ENCODE measurements around the gene DNAH10.

DNAH10 gene

GRCh38 chr12:123900871-123901376 lies 138.8 kb downstream of the DNAH10 start:
- Histone ChIP-seq H3K9ac (ENCODE audit: low read depth, low read length, poor library complexity) (no peak overlapping the region), H3K4me2 (ENCODE audit: insufficient read depth, low read length, poor library complexity, severe bottlenecking) (peak overlapping the region; percentile 28), H3K27ac (replicated peaks; ENCODE audit: low read length) (peak overlapping the region; percentile 20), H3K79me1 (ENCODE audit: low read depth, low read length) (peaks cover 2% of the 10 kb centered on the region), H3K14ac (ENCODE audit: low read length) (no peak overlapping the region), H4K91ac (ENCODE audit: low read depth, low read length, poor library complexity) (no peak overlapping the region), H3K23ac (ENCODE audit: low read depth, low read length, poor library complexity) (no peak overlapping the region), H3K9me3 (replicated peaks in 1 of 2; ENCODE audit: control insufficient read depth in 2 of 2, insufficient read depth in 1 of 2, low read depth in 1 of 2, low read length in 2 of 2) (peaks cover 0 to 3% of the 10 kb centered on the region in 2 donors), H3K4ac (ENCODE audit: low read length) (peak overlapping the region; percentile 19), H3K4me3 (ENCODE audit: low read length in 2 of 2) (peak overlapping the region in 1 of 2 donors; percentile 23), H2BK5ac (ENCODE audit: low read length) (peak overlapping the region; percentile 33), H2BK120ac (ENCODE audit: low read depth, low read length) (peak overlapping the region; percentile 82), H3K27me3 (ENCODE audit: control insufficient read depth in 3 of 3, insufficient read depth in 3 of 3, low read depth in 1 of 3, low read length in 3 of 3) (peaks cover 0 to 2% (median 2%) of the 10 kb centered on the region in 3 experiments), H4K8ac (ENCODE audit: low read depth, low read length) (peak overlapping the region; percentile 24), H2BK15ac (ENCODE audit: low read length) (peak overlapping the region; percentile 6), H3K18ac (ENCODE audit: low read length) (peak overlapping the region; percentile 60), H3K4me1 (ENCODE audit: control insufficient read depth in 2 of 2, insufficient read depth in 1 of 2, low read depth in 1 of 2, low read length in 2 of 2) (peaks cover 0 to 6% of the 10 kb centered on the region in 2 donors), H3K36me3 (replicated peaks in 1 of 2; ENCODE audit: control insufficient read depth in 2 of 2, insufficient read depth in 2 of 2, low read length in 2 of 2) (no peaks in the 10 kb centered on the region), H2AK5ac (ENCODE audit: low read depth, low read length) (no peak overlapping the region), H2AFZ (ENCODE audit: low read length) (peak overlapping the region; percentile 91), H2BK12ac (ENCODE audit: low read length) (no peak overlapping the region)
- no peak for DNase-seq (ENCODE audit: low spot score)
- WGBS, 2 donors (ENCODE audit: extremely low coverage in 2 of 2, insufficient read length in 2 of 2, insufficient replicate concordance in 1 of 2), result no CpG with 5 or more reads among the region's 9 CpGs

- H3K23ac ChIP-seq (ENCODE audit: low read depth, low read length, poor library complexity), result no peak overlapping the region
- H2BK15ac ChIP-seq (ENCODE audit: low read length), result peak overlapping the region; percentile 69
- no peak overlapping the region for H3K9ac ChIP-seq (ENCODE audit: low read depth, low read length, poor library complexity)
- peak overlapping the region; percentile 12 for H3K18ac ChIP-seq (ENCODE audit: low read length)
- peak overlapping the region; percentile 69 for H2AK5ac ChIP-seq (ENCODE audit: low read depth, low read length)
- no peak overlapping the region for H2BK120ac ChIP-seq (ENCODE audit: low read depth, low read length)
- H3K4me1 ChIP-seq (ENCODE audit: control insufficient read depth in 2 of 2, insufficient read depth in 1 of 2, low read depth in 1 of 2, low read length in 2 of 2), result peaks cover 9 to 12% of the 10 kb centered on the region in 2 donors
- no peak overlapping the region for H3K4me2 ChIP-seq (ENCODE audit: insufficient read depth, low read length, poor library complexity, severe bottlenecking)
- no peak overlapping the region for H2BK5ac ChIP-seq (ENCODE audit: low read length)
- H3K4me3 ChIP-seq (ENCODE audit: low read length in 2 of 2), result no peak overlapping the region
- H3K14ac ChIP-seq (ENCODE audit: low read length), result no peak overlapping the region
- DNase-seq (ENCODE audit: low spot score), result no peak
- H4K8ac ChIP-seq (ENCODE audit: low read depth, low read length), result no peak overlapping the region
- no peaks in the 10 kb centered on the region for H3K36me3 ChIP-seq (replicated peaks in 1 of 2; ENCODE audit: control insufficient read depth in 2 of 2, insufficient read depth in 2 of 2, low read length in 2 of 2)
- H2BK12ac ChIP-seq (ENCODE audit: low read length), result peak overlapping the region; percentile 46
- H3K27me3 ChIP-seq (ENCODE audit: control insufficient read depth in 3 of 3, insufficient read depth in 3 of 3, low read depth in 1 of 3, low read length in 3 of 3), result peaks cover 0 to 2% (median 0%) of the 10 kb centered on the region in 3 experiments
- H3K4ac ChIP-seq (ENCODE audit: low read length), result no peak overlapping the region
- H3K9me3 ChIP-seq (replicated peaks in 1 of 2; ENCODE audit: control insufficient read depth in 2 of 2, insufficient read depth in 1 of 2, low read depth in 1 of 2, low read length in 2 of 2), result peaks cover 0 to 3% of the 10 kb centered on the region in 2 donors
- no peak overlapping the region for H4K91ac ChIP-seq (ENCODE audit: low read depth, low read length, poor library complexity)
- H3K27ac ChIP-seq (replicated peaks; ENCODE audit: low read length), result no peak overlapping the region
- WGBS, 2 donors (ENCODE audit: extremely low coverage in 2 of 2, insufficient read length in 2 of 2, insufficient replicate concordance in 1 of 2), result no CpG with 5 or more reads among the region's 13 CpGs
- H3K79me1 ChIP-seq (ENCODE audit: low read depth, low read length), result peaks cover 2% of the 10 kb centered on the region
- H2AFZ ChIP-seq (ENCODE audit: low read length), result no peak overlapping the region
These were observed 140.7 kb downstream of the DNAH10 start for GRCh38 chr12:123902821-123903220.

GRCh38 chr12:123903301-123904065 lies 141.4 kb downstream of the DNAH10 start:
- H3K14ac ChIP-seq (ENCODE audit: low read length), result no peak overlapping the region
- no peak overlapping the region for H3K23ac ChIP-seq (ENCODE audit: low read depth, low read length, poor library complexity)
- no peak overlapping the region for H3K18ac ChIP-seq (ENCODE audit: low read length)
- H3K4ac ChIP-seq (ENCODE audit: low read length), result no peak overlapping the region
- peak overlapping the region; percentile 43 for H2AK5ac ChIP-seq (ENCODE audit: low read depth, low read length)
- no CpG with 5 or more reads among the region's 22 CpGs for WGBS, 2 donors (ENCODE audit: extremely low coverage in 2 of 2, insufficient read length in 2 of 2, insufficient replicate concordance in 1 of 2)
- peak overlapping the region; percentile 46 for H2BK12ac ChIP-seq (ENCODE audit: low read length)
- H4K91ac ChIP-seq (ENCODE audit: low read depth, low read length, poor library complexity), result no peak overlapping the region
- H3K4me1 ChIP-seq (ENCODE audit: control insufficient read depth in 2 of 2, insufficient read depth in 1 of 2, low read depth in 1 of 2, low read length in 2 of 2), result peaks cover 9 to 14% of the 10 kb centered on the region in 2 donors
- H2AFZ ChIP-seq (ENCODE audit: low read length), result no peak overlapping the region
- H3K9me3 ChIP-seq (replicated peaks in 1 of 2; ENCODE audit: control insufficient read depth in 2 of 2, insufficient read depth in 1 of 2, low read depth in 1 of 2, low read length in 2 of 2), result peaks cover 0 to 3% of the 10 kb centered on the region in 2 donors
- H3K27ac ChIP-seq (replicated peaks; ENCODE audit: low read length), result no peak overlapping the region
- no peak overlapping the region for H2BK15ac ChIP-seq (ENCODE audit: low read length)
- H3K9ac ChIP-seq (ENCODE audit: low read depth, low read length, poor library complexity), result no peak overlapping the region
- H4K8ac ChIP-seq (ENCODE audit: low read depth, low read length), result no peak overlapping the region
- H3K27me3 ChIP-seq (ENCODE audit: control insufficient read depth in 3 of 3, insufficient read depth in 3 of 3, low read depth in 1 of 3, low read length in 3 of 3), result peaks cover 0 to 2% (median 0%) of the 10 kb centered on the region in 3 experiments
- H3K4me3 ChIP-seq (ENCODE audit: low read length in 2 of 2), result no peak overlapping the region
- peaks cover 2% of the 10 kb centered on the region for H3K79me1 ChIP-seq (ENCODE audit: low read depth, low read length)
- no peak overlapping the region for H2BK5ac ChIP-seq (ENCODE audit: low read length)
- H3K36me3 ChIP-seq (replicated peaks in 1 of 2; ENCODE audit: control insufficient read depth in 2 of 2, insufficient read depth in 2 of 2, low read length in 2 of 2), result no peaks in the 10 kb centered on the region
- H2BK120ac ChIP-seq (ENCODE audit: low read depth, low read length), result no peak overlapping the region
- no peak for DNase-seq (ENCODE audit: low spot score)
- H3K4me2 ChIP-seq (ENCODE audit: insufficient read depth, low read length, poor library complexity, severe bottlenecking), result no peak overlapping the region

GRCh38 chr12:123905319-123905925 lies 143.3 kb downstream of the DNAH10 start:
- Histone ChIP-seq H2BK5ac (ENCODE audit: low read length) (no peak overlapping the region), H2AFZ (ENCODE audit: low read length) (no peak overlapping the region), H3K4me3 (ENCODE audit: low read length in 2 of 2) (no peak overlapping the region), H3K4ac (ENCODE audit: low read length) (no peak overlapping the region), H3K9ac (ENCODE audit: low read depth, low read length, poor library complexity) (no peak overlapping the region), H2BK120ac (ENCODE audit: low read depth, low read length) (no peak overlapping the region), H2BK15ac (ENCODE audit: low read length) (no peak overlapping the region), H3K14ac (ENCODE audit: low read length) (no peak overlapping the region), H3K27me3 (ENCODE audit: control insufficient read depth in 3 of 3, insufficient read depth in 3 of 3, low read depth in 1 of 3, low read length in 3 of 3) (no peaks in the 10 kb centered on the region), H3K18ac (ENCODE audit: low read length) (no peak overlapping the region), H3K9me3 (replicated peaks in 1 of 2; ENCODE audit: control insufficient read depth in 2 of 2, insufficient read depth in 1 of 2, low read depth in 1 of 2, low read length in 2 of 2) (no peaks in the 10 kb centered on the region), H4K8ac (ENCODE audit: low read depth, low read length) (no peak overlapping the region), H4K91ac (ENCODE audit: low read depth, low read length, poor library complexity) (no peak overlapping the region), H3K27ac (replicated peaks; ENCODE audit: low read length) (no peak overlapping the region), H3K23ac (ENCODE audit: low read depth, low read length, poor library complexity) (no peak overlapping the region), H3K36me3 (replicated peaks in 1 of 2; ENCODE audit: control insufficient read depth in 2 of 2, insufficient read depth in 2 of 2, low read length in 2 of 2) (no peaks in the 10 kb centered on the region), H3K4me2 (ENCODE audit: insufficient read depth, low read length, poor library complexity, severe bottlenecking) (no peak overlapping the region), H2AK5ac (ENCODE audit: low read depth, low read length) (no peak overlapping the region), H3K79me1 (ENCODE audit: low read depth, low read length) (no peaks in the 10 kb centered on the region), H3K4me1 (ENCODE audit: control insufficient read depth in 2 of 2, insufficient read depth in 1 of 2, low read depth in 1 of 2, low read length in 2 of 2) (peaks cover 9 to 14% of the 10 kb centered on the region in 2 donors), H2BK12ac (ENCODE audit: low read length) (no peak overlapping the region)
- peak; percentile 26 for DNase-seq (ENCODE audit: low spot score)
- WGBS, 2 donors (ENCODE audit: extremely low coverage in 2 of 2, insufficient read length in 2 of 2, insufficient replicate concordance in 1 of 2), result no CpG with 5 or more reads among the region's 9 CpGs

Data from neuronal stem cell (in vitro differentiated cells).